ENCODE data around the gene CENPE.

CENPE gene

DNA sequence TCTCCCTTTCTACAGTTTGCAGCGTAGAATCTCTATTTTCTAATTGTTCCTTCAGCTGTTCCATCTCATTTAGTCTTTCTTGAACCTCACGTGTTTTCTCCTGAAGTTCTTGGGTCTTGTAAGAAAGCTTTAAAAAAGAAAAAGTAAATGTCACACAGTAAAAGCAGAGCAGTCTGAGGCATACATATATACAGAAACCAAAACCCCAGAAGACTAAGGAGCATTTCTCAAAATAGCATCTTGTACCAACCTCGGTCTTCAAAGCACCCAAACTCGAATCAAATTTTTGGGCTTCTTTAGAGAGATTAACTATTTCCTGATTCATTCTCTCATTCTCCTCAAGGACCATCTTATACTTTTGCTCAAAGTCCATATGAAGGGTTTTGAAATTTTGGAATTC lies 39.4 kb downstream of the CENPE start:
- Mint-ChIP-seq H3K4me3 (no peak overlapping the region), H3K4me1 (ENCODE audit: low read depth) (peaks cover 12% of the 10 kb centered on the region), H3K36me3 (ENCODE audit: low read depth) (no peaks in the 10 kb centered on the region), H3K27ac (no peak overlapping the region), H3K9me3 (no peaks in the 10 kb centered on the region), H3K27me3 (no peaks in the 10 kb centered on the region)
- intact Hi-C loops (cut with micrococcal nuclease): no loop called here

DNA sequence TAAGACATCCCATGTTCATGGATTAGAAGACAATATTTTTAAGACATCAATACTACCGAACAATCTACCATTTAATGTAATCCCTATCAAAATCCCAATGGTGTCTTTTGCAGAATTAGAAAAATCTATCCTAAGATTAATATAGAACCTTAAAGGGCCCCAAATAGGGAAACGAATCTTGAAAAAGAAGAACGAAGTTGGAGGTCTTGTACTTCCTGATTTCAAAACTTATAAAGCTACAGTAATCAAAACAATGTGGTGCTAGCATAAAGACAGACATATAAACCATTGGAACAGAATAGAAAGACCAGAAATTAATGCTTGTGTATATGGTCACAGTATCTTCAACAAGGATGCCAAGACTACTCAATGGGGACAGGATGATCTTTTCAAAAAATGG lies 42.0 kb downstream of the CENPE start:
- H3K27ac Mint-ChIP-seq: no peak overlapping the region
- peaks cover 12% of the 10 kb centered on the region for H3K4me1 Mint-ChIP-seq (ENCODE audit: low read depth)
- H3K36me3 Mint-ChIP-seq (ENCODE audit: low read depth): no peaks in the 10 kb centered on the region
- no peaks in the 10 kb centered on the region for H3K27me3 Mint-ChIP-seq
- no peaks in the 10 kb centered on the region for H3K9me3 Mint-ChIP-seq
- no peak overlapping the region for H3K4me3 Mint-ChIP-seq
- intact Hi-C loops (cut with micrococcal nuclease): no loop called here

DNA sequence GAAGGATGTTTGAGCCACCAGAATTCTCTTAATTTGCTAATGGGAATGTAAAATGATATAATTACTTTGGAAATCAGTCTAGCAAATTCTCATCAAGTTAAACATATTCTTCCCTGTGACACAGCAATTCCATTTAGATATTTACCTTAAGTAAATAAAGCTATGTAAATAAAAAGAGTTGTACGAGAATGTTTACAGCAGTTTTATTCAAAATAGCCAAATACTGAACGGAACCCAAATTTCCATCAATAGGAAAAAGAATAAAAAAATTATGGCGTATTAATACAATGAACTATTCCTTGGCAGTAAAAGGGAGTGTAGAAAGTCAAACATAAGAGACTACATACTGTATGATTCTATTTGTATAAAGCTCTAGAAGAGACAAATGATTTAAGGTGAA lies 45.8 kb downstream of the CENPE start:
- H3K36me3 Mint-ChIP-seq (ENCODE audit: low read depth): no peaks in the 10 kb centered on the region
- no peaks in the 10 kb centered on the region for H3K27me3 Mint-ChIP-seq
- intact Hi-C loops (cut with micrococcal nuclease): no loop called here

DNA sequence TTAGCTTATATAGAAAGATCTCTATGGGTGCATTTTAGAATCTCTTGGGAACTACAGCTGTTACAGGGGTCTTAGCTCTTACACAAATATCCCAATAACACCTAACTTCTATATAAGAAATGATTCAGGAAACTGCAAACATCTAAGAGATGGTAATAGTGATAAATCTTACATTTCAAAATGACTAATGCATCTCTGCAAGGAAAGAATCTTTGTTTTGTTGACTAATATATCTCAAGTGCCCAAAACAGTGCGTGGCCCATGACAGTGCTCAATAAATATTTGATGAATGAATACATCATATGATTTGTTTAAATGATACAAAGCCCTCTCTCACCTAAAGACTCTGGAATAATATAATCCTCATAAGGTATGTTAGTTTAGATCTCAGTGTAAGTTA lies 47.5 kb downstream of the CENPE start:
- Mint-ChIP-seq H3K27me3 (no peaks in the 10 kb centered on the region), H3K36me3 (ENCODE audit: low read depth) (no peaks in the 10 kb centered on the region), H3K4me3 (no peak overlapping the region), H3K4me1 (ENCODE audit: low read depth) (peaks cover 11% of the 10 kb centered on the region), H3K27ac (no peak overlapping the region), H3K9me3 (no peaks in the 10 kb centered on the region)
- intact Hi-C loops (cut with micrococcal nuclease): no loop called here

More for the DNA sequence above, 45.8 kb downstream of the CENPE start:
- no peaks in the 10 kb centered on the region for H3K9me3 Mint-ChIP-seq
- H3K4me3 Mint-ChIP-seq: no peak overlapping the region
- peaks cover 22% of the 10 kb centered on the region for H3K4me1 Mint-ChIP-seq (ENCODE audit: low read depth)
- H3K27ac Mint-ChIP-seq: no peak overlapping the region

DNA sequence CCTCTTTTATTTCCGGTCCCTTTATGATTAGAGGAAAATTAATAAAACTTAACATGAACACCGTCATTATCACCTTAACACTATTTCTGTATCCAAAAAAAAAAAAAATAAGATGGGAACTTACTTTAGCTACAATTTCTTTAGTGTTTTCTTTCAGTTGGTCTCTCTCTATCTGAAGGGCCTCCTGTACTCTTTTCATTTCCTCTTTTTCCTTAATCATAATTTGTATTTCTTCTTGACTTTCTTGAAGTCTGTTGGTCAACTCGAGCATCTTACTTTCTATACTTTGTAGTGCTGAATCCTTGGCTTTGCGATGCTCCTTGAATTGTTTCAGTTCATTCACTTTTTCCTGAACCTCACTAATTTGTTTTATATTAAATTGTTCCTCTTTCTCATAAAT lies 53.2 kb downstream of the CENPE start:
- no peak overlapping the region for H3K4me3 Mint-ChIP-seq
- peaks cover 6% of the 10 kb centered on the region for H3K36me3 Mint-ChIP-seq (ENCODE audit: low read depth)
- H3K9me3 Mint-ChIP-seq: no peaks in the 10 kb centered on the region
- intact Hi-C loops (cut with micrococcal nuclease): no loop called here
- H3K4me1 Mint-ChIP-seq (ENCODE audit: low read depth): peaks cover 31% of the 10 kb centered on the region
- H3K27me3 Mint-ChIP-seq: no peaks in the 10 kb centered on the region
- peak overlapping the region; percentile 2 for H3K27ac Mint-ChIP-seq

DNA sequence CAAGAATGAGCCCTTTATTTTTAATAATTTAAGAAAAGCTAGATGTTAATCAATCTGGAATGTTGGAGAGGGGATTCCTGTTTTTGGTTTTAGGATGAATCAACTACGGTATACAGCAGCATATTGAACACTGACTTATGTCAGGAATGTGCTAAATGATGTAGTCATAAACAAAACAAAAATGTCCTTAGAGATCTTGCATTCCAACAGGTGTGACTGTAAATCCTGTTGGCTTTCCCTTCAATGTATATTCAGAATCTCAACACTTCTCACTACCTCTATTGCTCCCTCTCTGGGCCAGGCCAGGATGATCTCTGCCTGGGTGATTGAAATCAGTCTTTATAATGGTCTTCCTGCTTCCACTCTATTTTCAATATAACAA lies 60.7 kb downstream of the CENPE start:
- Mint-ChIP-seq H3K4me3 (no peak overlapping the region), H3K27ac (no peak overlapping the region), H3K9me3 (no peaks in the 10 kb centered on the region), H3K4me1 (ENCODE audit: low read depth) (peaks cover 11% of the 10 kb centered on the region), H3K36me3 (ENCODE audit: low read depth) (peaks cover 16% of the 10 kb centered on the region), H3K27me3 (no peaks in the 10 kb centered on the region)
- intact Hi-C loops (cut with micrococcal nuclease): no loop called here

DNA sequence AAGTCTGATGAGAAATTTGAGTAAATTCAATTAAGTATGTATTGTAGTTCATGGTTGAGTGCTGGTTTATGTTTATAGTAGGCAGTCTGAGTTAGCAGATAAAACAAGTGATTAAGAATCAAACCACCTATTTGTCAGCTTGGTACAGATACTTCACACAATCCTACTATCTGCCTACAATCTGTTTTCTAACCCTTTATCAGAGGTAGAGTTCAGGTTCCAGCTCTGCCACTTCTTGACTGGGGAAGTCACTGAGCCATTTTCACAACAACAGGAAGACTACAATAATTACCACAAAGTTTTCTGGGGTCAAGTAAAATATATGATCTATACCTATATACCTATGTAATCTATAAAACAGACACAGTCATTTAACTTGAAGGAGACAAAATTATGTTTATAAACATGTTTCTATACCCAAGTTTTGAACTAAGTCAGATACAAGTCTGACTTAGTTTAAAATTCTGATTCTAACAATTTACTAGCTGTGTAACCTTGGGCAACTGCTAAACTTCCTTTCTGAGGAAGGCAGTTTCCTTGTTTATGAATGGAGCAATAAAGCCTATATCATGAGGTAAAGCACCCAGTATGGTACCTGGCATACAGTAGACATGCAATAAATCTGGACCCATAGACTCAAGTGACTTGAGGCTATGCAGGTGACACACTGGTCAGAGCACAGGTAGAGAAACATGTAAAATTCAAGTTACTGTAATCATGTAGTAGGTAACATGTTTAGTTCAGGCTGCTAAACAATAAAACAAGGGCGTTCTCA lies 61.3 kb downstream of the CENPE start:
- Mint-ChIP-seq H3K36me3 (ENCODE audit: low read depth) (peaks cover 21% of the 10 kb centered on the region), H3K4me3 (no peak overlapping the region), H3K27me3 (no peaks in the 10 kb centered on the region), H3K9me3 (no peaks in the 10 kb centered on the region), H3K4me1 (ENCODE audit: low read depth) (peaks cover 6% of the 10 kb centered on the region), H3K27ac (no peak overlapping the region)
- intact Hi-C loops (cut with micrococcal nuclease): no loop called here

DNA sequence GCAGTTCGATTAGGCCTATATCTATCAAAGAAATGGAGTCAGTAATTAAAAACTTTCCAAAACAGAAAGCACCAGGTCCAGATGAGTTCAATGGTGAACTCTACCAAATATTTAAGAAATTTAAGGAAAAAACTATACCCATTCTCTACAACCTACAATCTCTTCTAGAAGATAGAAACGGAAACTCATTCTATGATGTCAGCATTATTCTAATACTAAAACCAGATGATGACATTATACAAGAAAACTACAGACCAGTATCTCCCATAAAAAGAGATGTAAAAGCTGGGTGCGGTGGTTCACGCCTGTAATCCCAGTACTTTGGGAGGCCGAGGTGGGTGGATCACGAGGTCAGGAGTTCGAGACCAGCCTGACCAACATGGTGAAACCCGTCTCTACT lies 69.0 kb downstream of the CENPE start:
- H3K36me3 Mint-ChIP-seq (ENCODE audit: low read depth): peaks cover 47% of the 10 kb centered on the region
- intact Hi-C loops (cut with micrococcal nuclease): no loop called here
- H3K4me3 Mint-ChIP-seq: no peak overlapping the region
- H3K4me1 Mint-ChIP-seq (ENCODE audit: low read depth): no peaks in the 10 kb centered on the region
- no peak overlapping the region for H3K27ac Mint-ChIP-seq
- no peaks in the 10 kb centered on the region for H3K27me3 Mint-ChIP-seq
- peaks cover 17% of the 10 kb centered on the region for H3K9me3 Mint-ChIP-seq

DNA sequence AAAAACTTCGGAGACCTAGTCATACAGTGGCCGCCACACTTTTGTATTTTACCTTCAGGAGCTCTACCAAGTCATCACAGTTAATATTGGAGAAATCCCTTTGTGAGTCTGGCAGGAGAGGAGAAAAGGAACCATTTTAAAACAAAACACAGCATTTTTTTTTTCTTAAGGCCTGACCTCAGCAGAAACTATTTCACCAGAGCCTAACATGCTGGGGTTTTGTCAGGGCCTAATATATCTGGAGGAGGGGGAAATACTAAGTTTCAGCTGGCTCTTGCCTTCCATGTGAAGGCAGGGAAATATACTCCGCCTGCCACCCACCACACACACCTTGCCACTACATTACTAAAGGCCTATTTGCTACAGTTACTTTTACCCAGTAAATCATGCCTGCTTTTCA lies 72.0 kb downstream of the CENPE start:
- H3K4me1 Mint-ChIP-seq (ENCODE audit: low read depth): no peaks in the 10 kb centered on the region
- intact Hi-C loops (cut with micrococcal nuclease): no loop called here
- peaks cover 17% of the 10 kb centered on the region for H3K9me3 Mint-ChIP-seq
- H3K4me3 Mint-ChIP-seq: no peak overlapping the region
- H3K36me3 Mint-ChIP-seq (ENCODE audit: low read depth): peaks cover 35% of the 10 kb centered on the region
- H3K27me3 Mint-ChIP-seq: no peaks in the 10 kb centered on the region
- peak overlapping the region; percentile 63 for H3K27ac Mint-ChIP-seq

DNA sequence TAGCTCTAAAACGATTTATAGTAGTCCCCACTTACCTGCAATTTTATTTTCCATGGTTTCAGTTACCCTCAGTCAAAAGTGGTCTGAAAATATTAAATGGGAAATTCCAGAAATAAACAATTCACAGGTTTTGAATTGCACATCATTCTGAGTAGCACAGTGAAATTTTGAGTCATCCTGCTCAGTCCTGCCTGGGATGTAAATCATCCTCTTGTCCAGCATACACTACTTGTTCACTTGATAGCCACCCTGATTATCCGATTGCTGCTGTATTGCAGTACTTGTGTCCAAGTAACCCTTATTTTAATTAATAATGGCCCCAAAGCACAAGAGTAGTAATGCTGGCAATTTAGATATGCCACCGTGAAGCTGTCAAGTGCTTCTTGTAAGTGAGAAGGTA lies 75.0 kb downstream of the CENPE start:
- H3K4me1 Mint-ChIP-seq (ENCODE audit: low read depth): no peaks in the 10 kb centered on the region
- no peaks in the 10 kb centered on the region for H3K27me3 Mint-ChIP-seq
- peaks cover 29% of the 10 kb centered on the region for H3K36me3 Mint-ChIP-seq (ENCODE audit: low read depth)
- H3K9me3 Mint-ChIP-seq: peaks cover 6% of the 10 kb centered on the region
- H3K27ac Mint-ChIP-seq: no peak overlapping the region
- H3K4me3 Mint-ChIP-seq: no peak overlapping the region
- intact Hi-C loops (cut with micrococcal nuclease): no loop called here

DNA sequence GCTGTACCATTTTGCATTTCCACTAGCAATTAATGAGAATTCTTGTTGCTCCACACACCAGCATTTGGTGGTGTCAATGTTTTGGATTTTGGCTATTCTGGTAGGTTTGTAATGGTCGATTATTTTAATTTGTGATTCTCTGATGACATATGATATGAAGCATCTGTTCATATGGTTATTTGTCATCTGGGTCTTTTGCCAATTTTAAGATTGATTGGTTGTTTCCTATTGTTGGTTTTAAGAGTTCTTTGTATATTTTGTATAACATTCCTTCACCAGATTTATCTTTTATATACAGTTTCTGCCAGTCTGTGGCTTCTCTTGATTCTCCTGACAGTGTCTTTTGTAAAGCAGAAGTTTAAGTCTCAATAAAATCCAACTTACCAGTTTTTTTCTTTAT lies 80.0 kb downstream of the CENPE start:
- H3K4me3 Mint-ChIP-seq: no peak overlapping the region
- H3K4me1 Mint-ChIP-seq (ENCODE audit: low read depth): no peaks in the 10 kb centered on the region
- H3K9me3 Mint-ChIP-seq: no peaks in the 10 kb centered on the region
- intact Hi-C loops (cut with micrococcal nuclease): no loop called here
- no peaks in the 10 kb centered on the region for H3K27me3 Mint-ChIP-seq
- H3K36me3 Mint-ChIP-seq (ENCODE audit: low read depth): peaks cover 12% of the 10 kb centered on the region
- H3K27ac Mint-ChIP-seq: no peak overlapping the region

DNA sequence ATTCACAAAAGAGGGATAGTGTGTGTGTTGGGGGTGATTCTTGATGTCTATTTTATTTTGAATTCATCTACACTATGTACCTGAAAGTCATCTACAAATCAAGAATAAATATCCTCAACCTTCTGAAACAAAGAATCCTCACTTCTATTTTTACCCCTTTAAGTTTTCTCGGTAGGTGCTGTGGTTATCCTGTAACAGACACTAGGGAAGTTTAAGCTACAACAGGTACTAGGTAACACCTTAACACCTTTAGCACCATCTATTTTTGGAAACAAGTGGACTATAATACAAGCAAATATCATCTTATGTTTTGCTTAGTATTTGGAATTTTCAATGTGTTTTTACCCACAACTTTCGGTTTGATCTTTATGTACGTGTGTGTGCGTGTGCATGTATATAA lies 86.5 kb downstream of the CENPE start:
- intact Hi-C loops (cut with micrococcal nuclease): no loop called here
- Mint-ChIP-seq H3K27ac (no peak overlapping the region), H3K4me1 (ENCODE audit: low read depth) (no peaks in the 10 kb centered on the region), H3K4me3 (no peak overlapping the region), H3K9me3 (no peaks in the 10 kb centered on the region), H3K36me3 (ENCODE audit: low read depth) (peaks cover 9% of the 10 kb centered on the region), H3K27me3 (no peaks in the 10 kb centered on the region)

DNA sequence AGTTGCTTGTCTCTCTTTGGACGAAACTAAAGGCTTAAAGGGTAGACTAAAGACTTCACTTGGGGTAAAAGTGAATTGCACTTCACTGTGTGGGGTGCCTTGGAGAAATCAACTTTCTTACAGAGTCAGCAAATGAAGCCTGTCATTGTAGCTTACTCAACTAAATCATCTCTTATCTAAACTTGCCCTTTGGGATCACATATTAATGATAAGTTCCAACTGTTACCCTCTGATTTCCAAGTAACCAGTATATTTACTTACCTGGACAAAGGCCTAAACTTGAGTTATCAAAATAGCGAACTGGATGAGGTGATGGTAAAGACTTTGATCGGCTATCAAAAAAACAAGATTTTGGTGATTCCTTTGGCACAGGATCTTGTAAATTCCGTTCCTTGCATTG lies 89.6 kb downstream of the CENPE start:
- H3K27me3 Mint-ChIP-seq: no peaks in the 10 kb centered on the region
- intact Hi-C loops (cut with micrococcal nuclease): no loop called here

DNA sequence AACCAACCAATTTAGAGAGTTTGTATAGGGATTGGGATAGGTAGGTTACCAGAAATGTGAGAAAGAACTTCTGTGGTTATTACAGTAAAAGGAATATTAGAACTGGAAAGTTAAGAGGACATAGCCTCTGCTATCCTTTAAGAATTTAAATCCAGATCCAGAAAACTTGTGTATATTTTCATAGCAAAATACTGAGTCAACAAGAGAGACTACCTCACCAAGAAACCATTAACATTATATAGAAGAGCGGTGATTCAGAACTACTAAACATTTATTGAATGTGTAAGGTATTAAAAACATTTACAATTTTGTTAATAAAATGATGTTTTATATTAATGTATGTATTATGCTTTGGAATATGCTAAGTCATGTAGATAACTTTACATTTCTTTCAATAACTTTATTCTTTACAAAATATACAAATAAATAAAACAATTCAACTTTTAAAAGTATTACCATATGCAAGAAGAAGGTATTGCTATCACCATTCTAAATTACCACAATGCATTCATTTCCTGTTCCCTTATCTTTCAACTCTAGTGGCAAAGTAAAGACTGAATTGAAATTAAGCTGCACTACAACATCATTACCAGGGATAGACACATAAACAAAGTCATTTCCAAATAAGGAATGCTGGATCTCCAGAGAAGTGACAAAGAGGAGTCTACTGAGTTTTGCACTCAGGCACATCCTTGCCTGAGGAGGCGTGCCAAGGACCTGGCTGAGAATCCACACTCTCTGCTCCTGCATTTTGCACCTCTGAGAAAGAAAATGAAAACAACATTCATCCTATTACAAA lies 92.4 kb downstream of the CENPE start:
- Mint-ChIP-seq H3K36me3 (ENCODE audit: low read depth) (peaks cover 14% of the 10 kb centered on the region), H3K4me1 (ENCODE audit: low read depth) (no peaks in the 10 kb centered on the region), H3K9me3 (no peaks in the 10 kb centered on the region), H3K27ac (no peak overlapping the region), H3K27me3 (no peaks in the 10 kb centered on the region), H3K4me3 (no peak overlapping the region)
- intact Hi-C loops (cut with micrococcal nuclease): no loop called here

More for the DNA sequence above, 89.6 kb downstream of the CENPE start:
- no peak overlapping the region for H3K4me3 Mint-ChIP-seq
- peaks cover 14% of the 10 kb centered on the region for H3K36me3 Mint-ChIP-seq (ENCODE audit: low read depth)
- H3K9me3 Mint-ChIP-seq: no peaks in the 10 kb centered on the region
- no peaks in the 10 kb centered on the region for H3K4me1 Mint-ChIP-seq (ENCODE audit: low read depth)
- H3K27ac Mint-ChIP-seq: no peak overlapping the region

All from dendritic cell treated with granulocyte-macrophage colony-stimulating factor and Interleukin-4, amounts not matched to agents 40 ng/mL and 50 ng/mL, for 4 days (primary cell).